ENCODE measurements around the gene NHLRC1. TPM values are rescaled to one million over a fixed set of nuclear protein-coding genes. Genes with fewer than 3 reads are reported as not detected.
A peak's percentile ranks its signal among the peaks of the same experiment; 100 is the strongest.

NHLRC1 gene
- total RNA-seq: 0.32 TPM

DNA sequence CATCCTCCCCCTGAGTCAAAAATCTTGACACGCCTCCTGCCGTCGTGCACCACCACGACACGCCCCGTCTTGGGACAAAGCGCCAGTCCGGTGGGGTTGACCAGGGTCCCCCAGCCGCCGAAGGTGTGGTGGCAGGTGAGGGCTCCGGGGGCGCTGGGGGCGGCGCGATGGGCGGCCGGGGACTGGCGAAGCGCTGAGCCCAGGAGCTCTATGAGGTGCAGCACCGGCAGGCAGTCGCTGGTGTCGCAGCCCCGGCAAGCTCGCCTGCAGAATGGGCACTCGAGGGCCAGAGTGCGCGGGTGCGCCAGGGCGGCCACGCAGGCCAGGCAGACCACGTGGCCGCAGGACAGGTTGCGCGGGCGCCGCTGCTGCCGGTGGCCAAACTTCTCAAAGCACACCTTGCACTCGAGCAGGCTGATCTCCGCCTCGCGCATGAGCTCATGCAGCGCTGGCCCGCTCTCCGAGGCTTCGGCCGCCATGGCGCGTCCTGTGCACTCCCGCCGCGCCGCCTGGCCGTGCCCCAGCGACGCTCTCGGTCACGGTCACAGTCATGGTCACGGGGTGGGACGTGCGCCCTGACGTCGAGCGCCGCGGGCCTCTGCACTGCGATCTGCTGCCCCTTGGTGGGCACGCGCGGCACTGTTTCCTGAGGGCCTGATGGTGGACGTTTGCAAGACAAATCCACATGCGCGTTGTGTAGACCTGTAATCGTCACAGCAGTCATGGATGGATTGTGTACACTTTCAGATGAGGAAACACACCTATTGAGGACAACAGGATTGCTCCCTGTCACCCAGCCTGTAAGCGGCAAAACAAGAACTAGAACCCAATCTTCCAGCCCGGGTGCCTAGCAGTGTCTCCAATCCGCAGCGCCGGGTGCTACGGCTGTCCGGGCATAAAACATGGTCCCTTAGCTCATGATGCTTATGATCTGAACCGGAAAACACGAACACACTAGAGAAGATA is at the start of gene NHLRC1:
NHLRC1 (minus strand) TSS at position 550 of the 966 bp plus-strand sequence; CDS start at position 479, 71 bp downstream.
- Histone ChIP-seq H3K27me3 (no peaks in the 10 kb centered on the region), H3K9me3 (no peaks in the 10 kb centered on the region), H3K27ac (peak within 1 kb of the TSS; percentile 15 to 63), H3K4me3 (peak within 1 kb of the TSS; percentile 66 to 77), H3K4me1 (peaks cover 0 to 10% of the 10 kb centered on the region in 2 donors), H3K36me3 (no peaks in the 10 kb centered on the region)
- peak; percentile 68 to 95 for DNase-seq (ENCODE audit: low spot score in 2 of 2)
- intact Hi-C loops (cut with DNase I): loop anchor here (1.0 to 5.0 kb wide), 5 partner anchors 80 to 540 kb away; no protein-coding TSS in a partner anchor
- TF ChIP-seq, protein P1, sequence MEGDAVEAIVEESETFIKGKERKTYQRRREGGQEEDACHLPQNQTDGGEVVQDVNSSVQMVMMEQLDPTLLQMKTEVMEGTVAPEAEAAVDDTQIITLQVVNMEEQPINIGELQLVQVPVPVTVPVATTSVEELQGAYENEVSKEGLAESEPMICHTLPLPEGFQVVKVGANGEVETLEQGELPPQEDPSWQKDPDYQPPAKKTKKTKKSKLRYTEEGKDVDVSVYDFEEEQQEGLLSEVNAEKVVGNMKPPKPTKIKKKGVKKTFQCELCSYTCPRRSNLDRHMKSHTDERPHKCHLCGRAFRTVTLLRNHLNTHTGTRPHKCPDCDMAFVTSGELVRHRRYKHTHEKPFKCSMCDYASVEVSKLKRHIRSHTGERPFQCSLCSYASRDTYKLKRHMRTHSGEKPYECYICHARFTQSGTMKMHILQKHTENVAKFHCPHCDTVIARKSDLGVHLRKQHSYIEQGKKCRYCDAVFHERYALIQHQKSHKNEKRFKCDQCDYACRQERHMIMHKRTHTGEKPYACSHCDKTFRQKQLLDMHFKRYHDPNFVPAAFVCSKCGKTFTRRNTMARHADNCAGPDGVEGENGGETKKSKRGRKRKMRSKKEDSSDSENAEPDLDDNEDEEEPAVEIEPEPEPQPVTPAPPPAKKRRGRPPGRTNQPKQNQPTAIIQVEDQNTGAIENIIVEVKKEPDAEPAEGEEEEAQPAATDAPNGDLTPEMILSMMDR (IDR thresholded peaks at IDR 0.05): peak; percentile 90 to 98 (median 96)

DNA sequence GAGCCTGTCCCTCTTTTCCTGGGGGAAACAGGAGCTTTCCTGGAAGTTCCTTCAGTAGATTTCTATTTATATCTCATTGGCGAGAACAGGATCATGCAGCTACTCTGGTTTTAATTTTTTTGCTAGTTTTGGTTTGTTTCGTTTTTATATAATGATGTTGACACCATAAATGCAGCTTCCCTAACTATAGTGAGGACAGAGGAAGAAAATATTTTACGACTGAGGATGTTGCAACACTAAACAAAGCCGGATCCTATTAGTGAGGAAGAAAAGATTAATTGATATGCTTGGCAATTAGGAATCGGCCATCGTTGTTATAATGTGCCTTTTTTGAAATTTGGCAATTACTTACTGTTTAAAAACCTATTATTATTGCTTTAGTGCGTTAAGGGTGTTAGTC is 49.4 kb upstream of the NHLRC1 start:
- Histone ChIP-seq H3K27ac (no peak overlapping the region), H3K4me1 (no peaks in the 10 kb centered on the region), H3K27me3 (no peaks in the 10 kb centered on the region), H3K4me3 (no peak overlapping the region), H3K9me3 (no peaks in the 10 kb centered on the region), H3K36me3 (peaks cover 11 to 66% of the 10 kb centered on the region in 2 donors)
- TF ChIP-seq, protein P1 (IDR thresholded peaks at IDR 0.05): no peak
- no peak for DNase-seq (ENCODE audit: low spot score in 2 of 2)
- intact Hi-C loops (cut with DNase I): no loop called here

DNA sequence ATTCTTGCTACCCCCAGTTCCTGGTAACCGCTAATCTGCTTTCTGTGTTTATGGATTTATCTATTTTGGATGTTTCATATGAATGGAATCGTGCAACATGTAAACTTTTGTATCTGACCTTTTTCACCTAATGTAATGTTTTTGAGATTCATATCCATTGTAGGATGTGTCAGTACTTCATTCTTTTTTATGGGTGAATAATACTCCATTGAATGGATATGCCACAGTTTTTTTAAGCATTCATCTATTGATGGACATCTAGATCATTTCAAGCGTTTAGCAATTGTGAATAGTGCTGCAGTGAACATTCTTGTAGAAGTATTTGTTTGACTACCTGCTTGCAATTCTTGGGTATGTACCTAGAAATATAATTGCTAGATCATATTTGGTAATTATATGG is 45.8 kb upstream of the NHLRC1 start:
- Histone ChIP-seq H3K36me3 (peaks cover 14 to 61% of the 10 kb centered on the region in 2 donors), H3K9me3 (no peaks in the 10 kb centered on the region), H3K27me3 (no peaks in the 10 kb centered on the region), H3K27ac (no peak overlapping the region), H3K4me3 (no peak overlapping the region), H3K4me1 (no peaks in the 10 kb centered on the region)
- TF ChIP-seq, protein P1 (IDR thresholded peaks at IDR 0.05): no peak
- DNase-seq (ENCODE audit: low spot score in 2 of 2): no peak
- intact Hi-C loops (cut with DNase I): no loop called here

DNA sequence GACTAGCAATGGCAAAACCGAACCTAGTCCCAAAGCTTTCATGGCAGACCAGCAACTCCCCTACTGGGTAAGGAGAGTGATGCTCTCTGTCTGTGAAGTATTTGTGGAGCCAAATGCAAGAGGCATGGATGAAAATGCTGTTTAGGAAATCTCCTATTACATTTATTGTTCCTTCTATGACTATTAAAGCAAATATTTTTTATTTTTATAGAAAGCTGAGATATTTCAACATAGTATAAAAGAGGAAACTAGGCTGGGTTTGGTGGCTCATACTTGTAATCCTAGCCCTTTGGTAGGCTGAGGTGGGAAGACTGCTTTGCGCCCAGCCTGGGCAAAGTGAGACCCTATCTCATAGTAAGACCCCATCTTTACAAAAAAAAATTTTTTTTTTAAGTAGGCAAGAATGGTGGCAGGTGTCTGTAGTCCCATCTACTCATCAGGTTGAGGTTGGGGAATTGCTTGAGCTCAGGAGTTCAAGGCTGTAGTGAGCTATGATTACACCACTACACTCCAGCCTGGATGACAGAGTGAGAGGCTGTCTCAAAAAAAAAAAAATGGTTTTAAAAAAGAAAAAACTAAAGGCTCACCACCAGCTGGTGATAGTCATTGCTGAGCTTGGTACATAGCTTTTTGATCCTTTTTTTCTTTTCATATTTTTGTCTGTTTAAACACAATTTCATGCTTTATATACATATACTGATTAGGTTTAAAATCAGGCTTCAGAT is 44.0 kb upstream of the NHLRC1 start:
- Histone ChIP-seq H3K9me3 (no peaks in the 10 kb centered on the region), H3K36me3 (peaks cover 16 to 67% of the 10 kb centered on the region in 2 donors), H3K4me3 (no peak overlapping the region), H3K4me1 (no peaks in the 10 kb centered on the region), H3K27me3 (no peaks in the 10 kb centered on the region), H3K27ac (no peak overlapping the region)
- TF ChIP-seq, protein P1 (IDR thresholded peaks at IDR 0.05): no peak
- DNase-seq (ENCODE audit: low spot score in 2 of 2): no peak
- intact Hi-C loops (cut with DNase I): no loop called here

DNA sequence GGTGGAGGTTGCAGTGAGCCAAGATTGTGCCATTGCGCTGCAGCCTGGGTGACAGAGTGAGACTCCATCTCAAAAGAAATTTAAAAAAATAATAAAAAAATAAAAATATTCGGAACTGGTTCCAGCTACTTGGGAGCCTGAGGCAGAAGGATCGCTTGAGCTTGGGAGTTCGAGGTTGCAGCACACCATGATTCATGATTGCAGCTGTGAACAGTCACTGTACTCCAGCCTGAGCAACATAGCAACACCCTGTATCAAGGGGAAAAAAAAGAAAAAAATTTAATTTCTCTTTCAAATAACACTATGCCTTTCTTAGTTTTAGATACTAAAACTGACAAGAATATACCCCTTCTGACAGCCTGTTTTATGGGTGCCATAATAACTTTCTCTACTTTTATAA is 43.3 kb upstream of the NHLRC1 start:
- intact Hi-C loops (cut with DNase I): no loop called here
- TF ChIP-seq, protein P1 (IDR thresholded peaks at IDR 0.05): no peak
- no peak for DNase-seq (ENCODE audit: low spot score in 2 of 2)

More for the DNA sequence above, 43.3 kb upstream of the NHLRC1 start:
- Histone ChIP-seq H3K4me1 (no peaks in the 10 kb centered on the region), H3K4me3 (no peak overlapping the region), H3K27ac (no peak overlapping the region), H3K36me3 (peaks cover 18 to 66% of the 10 kb centered on the region in 2 donors), H3K27me3 (no peaks in the 10 kb centered on the region), H3K9me3 (no peaks in the 10 kb centered on the region)

Measured in ascending aorta (tissue), 2 donors.